Upper lobe of left lung (tissue), 6 donors: Measurements from ENCODE around the gene IL4. TPM values are rescaled to one million over a fixed set of nuclear protein-coding genes. Genes with fewer than 3 reads are reported as not detected.

ENCODE experiments used
- ATAC-seq, 2 donors: fragments of 200-7000 bp; cut with Tn5 transposase; one replicate each; pipeline ENCODE4 v1.9.1; 2022; ENCODE audit warnings: mild to moderate bottlenecking in 2 of 2, moderate library complexity in 2 of 2; ENCODE audit not compliant: low FRiP score in 2 of 2
- DNase-seq, 2 donors: peaks; one replicate each; pipeline ENCODE4 v3.0.0-alpha.2; 2019 to 2020
- H3K27ac ChIP-seq, 4 donors: fragments of 200-600 bp; sonication (generic); one replicate each; pipeline ENCODE4 v1.5.1; 2016 to 2019
- H3K27me3 ChIP-seq, 4 donors: fragments of 200-600 bp; sonication (generic); one replicate each; pipeline ENCODE4 v1.5.1; 2017 to 2019
- H3K36me3 ChIP-seq, 4 donors: fragments of 200-600 bp; sonication (generic); one replicate each; pipeline ENCODE4 v1.5.1; 2016 to 2019
- H3K4me1 ChIP-seq, 4 donors: fragments of 200-600 bp; sonication (generic); one replicate each; pipeline ENCODE4 v1.5.1; 2018 to 2019
- H3K4me3 ChIP-seq, 4 donors: fragments of 200-600 bp; sonication (generic); one replicate each; pipeline ENCODE4 v1.5.1; 2017 to 2019; ENCODE audit warnings: mild to moderate bottlenecking in 2 of 4, moderate library complexity in 1 of 4
- H3K9me3 ChIP-seq, 4 donors: fragments of 200-600 bp; sonication (generic); one replicate each; pipeline ENCODE4 v1.5.1; 2018 to 2019
- CTCF ChIP-seq, 6 experiments: fragments of 450-650 bp in 4 of 6; fragments of 200-600 bp in 2 of 6; sonication (generic) in 2 of 6; IDR thresholded peaks; one replicate each; pipeline ENCODE4 v1.5.1; 2016 to 2019; ENCODE audit warnings: antibody characterized with exemption in 6 of 6
- EP300 ChIP-seq, 4 donors: sonication (generic); formaldehyde crosslinking; IDR thresholded peaks; one replicate each; pipeline ENCODE4 v1.5.1; 2017; ENCODE audit warnings: antibody characterized with exemption in 4 of 4, control low read depth in 2 of 4
- POLR2A ChIP-seq, 4 donors: fragments of 450-650 bp; IDR thresholded peaks; one replicate each; pipeline ENCODE4 v1.5.1; 2016 to 2017; ENCODE audit warnings: antibody characterized with exemption in 4 of 4, mild to moderate bottlenecking in 2 of 4
- POLR2AphosphoS5 ChIP-seq, 2 donors: sonication (generic); formaldehyde crosslinking; IDR thresholded peaks; one replicate each; pipeline ENCODE4 v1.5.1; 2017; ENCODE audit warnings: antibody characterized with exemption in 2 of 2
- WGBS, 2 donors: methylation state at CpG; one replicate each; pipeline ENCODE4 v1.1.5; 2017 to 2018; 5-methylcytosine and 5-hydroxymethylcytosine counted together
- total RNA-seq, 6 donors: library from RNA; depleted of rRNA in 4 of 6; stranded (reverse); fragments of >200 nt in 4 of 6; gene quantifications; one replicate each; pipeline versions ENCODE4 v1.1.0 to v1.2.1, GENCODE V29; 2016 to 2021
- donor health status: DM: no; HTN: no; CAD: no; lungs with moderate emphysema.
- donor health status: DM: no; HTN: yes; CAD: no; lungs with severe emphysema.

Gene IL4
- total RNA-seq, 6 donors from 2014 or later = not detected

- no peaks in the 10 kb centered on the region for H3K36me3 ChIP-seq
- H3K9me3 ChIP-seq = no peaks in the 10 kb centered on the region
- 92 to 95% methylated on average over 11 to 14 of the region's 14 CpGs for WGBS, 2 donors
- no peak for ATAC-seq
- no peaks in the 10 kb centered on the region for H3K27me3 ChIP-seq
- TF ChIP-seq POLR2A (IDR thresholded peaks at IDR 0.05) = no peak
- no peak for DNase-seq
- no peaks in the 10 kb centered on the region for H3K4me1 ChIP-seq
- no peak overlapping the region for H3K4me3 ChIP-seq
- no peak overlapping the region for H3K27ac ChIP-seq
Observed at GRCh38 chr5:132668706-132669454, 4.9 kb upstream of the IL4 start.

GRCh38 chr5:132669455-132669820, 4.4 kb upstream of the IL4 start:
- no peak overlapping the region for H3K4me3 ChIP-seq
- ATAC-seq = no peak
- no peak for DNase-seq
- 87 to 88% methylated on average over 7 of the region's 7 CpGs for WGBS, 2 donors
- no peaks in the 10 kb centered on the region for H3K27me3 ChIP-seq
- no peaks in the 10 kb centered on the region for H3K9me3 ChIP-seq
- no peaks in the 10 kb centered on the region for H3K4me1 ChIP-seq
- H3K36me3 ChIP-seq = no peaks in the 10 kb centered on the region
- no peak overlapping the region for H3K27ac ChIP-seq
- no peak for TF ChIP-seq CTCF (IDR thresholded peaks at IDR 0.05)
- no peak for TF ChIP-seq EP300 (IDR thresholded peaks at IDR 0.05)
- no peak for TF ChIP-seq POLR2A (IDR thresholded peaks at IDR 0.05)
- TF ChIP-seq POLR2AphosphoS5 (IDR thresholded peaks at IDR 0.05) = no peak

- no peak overlapping the region for H3K4me3 ChIP-seq
- no peaks in the 10 kb centered on the region for H3K27me3 ChIP-seq
- ATAC-seq (no peak), DNase-seq (no peak)
- no peak overlapping the region for H3K27ac ChIP-seq
- 90 to 92% methylated on average over 10 to 16 of the region's 16 CpGs for WGBS, 2 donors
- TF ChIP-seq EP300 (IDR thresholded peaks at IDR 0.05) = no peak
- no peak for TF ChIP-seq CTCF (IDR thresholded peaks at IDR 0.05)
- no peak for TF ChIP-seq POLR2A (IDR thresholded peaks at IDR 0.05)
- no peak for TF ChIP-seq POLR2AphosphoS5 (IDR thresholded peaks at IDR 0.05)
- peaks cover 0 to 6% (median 5%) of the 10 kb centered on the region in 4 donors for H3K4me1 ChIP-seq
- H3K9me3 ChIP-seq = no peaks in the 10 kb centered on the region
- no peaks in the 10 kb centered on the region for H3K36me3 ChIP-seq
Observed at GRCh38 chr5:132669966-132670882, 3.6 kb upstream of the IL4 start.

DNA sequence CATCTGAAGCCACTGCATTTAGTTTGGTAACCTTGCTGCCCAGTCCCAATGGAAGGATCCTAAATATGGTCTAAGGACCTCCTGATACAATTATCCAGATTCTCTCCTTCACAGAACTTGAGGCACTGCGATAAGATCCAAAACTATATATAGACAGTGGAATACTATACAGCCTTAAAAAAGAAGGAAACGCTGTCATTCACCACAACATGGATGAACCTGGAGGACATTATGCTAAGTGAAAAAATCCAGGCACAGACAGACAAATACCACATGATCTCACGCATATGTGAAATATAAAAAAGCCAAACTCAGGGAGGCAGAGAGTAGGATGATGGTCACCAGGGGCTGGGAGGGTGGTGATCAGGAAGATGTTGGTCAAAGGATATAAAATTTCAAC, 2.8 kb upstream of the IL4 start:
- no peaks in the 10 kb centered on the region for H3K36me3 ChIP-seq
- TF ChIP-seq CTCF (IDR thresholded peaks at IDR 0.05) (no peak), POLR2AphosphoS5 (IDR thresholded peaks at IDR 0.05) (no peak), POLR2A (IDR thresholded peaks at IDR 0.05) (no peak)
- H3K27ac ChIP-seq = no peak overlapping the region
- no peaks in the 10 kb centered on the region for H3K27me3 ChIP-seq
- ATAC-seq (no peak), DNase-seq (no peak)
- no peak overlapping the region for H3K4me3 ChIP-seq
- no peaks in the 10 kb centered on the region for H3K9me3 ChIP-seq
- WGBS, 2 donors = 95 to 100% methylated on average over 3 of the region's 3 CpGs
- H3K4me1 ChIP-seq = peaks cover 0 to 6% (median 5%) of the 10 kb centered on the region in 4 donors

DNA sequence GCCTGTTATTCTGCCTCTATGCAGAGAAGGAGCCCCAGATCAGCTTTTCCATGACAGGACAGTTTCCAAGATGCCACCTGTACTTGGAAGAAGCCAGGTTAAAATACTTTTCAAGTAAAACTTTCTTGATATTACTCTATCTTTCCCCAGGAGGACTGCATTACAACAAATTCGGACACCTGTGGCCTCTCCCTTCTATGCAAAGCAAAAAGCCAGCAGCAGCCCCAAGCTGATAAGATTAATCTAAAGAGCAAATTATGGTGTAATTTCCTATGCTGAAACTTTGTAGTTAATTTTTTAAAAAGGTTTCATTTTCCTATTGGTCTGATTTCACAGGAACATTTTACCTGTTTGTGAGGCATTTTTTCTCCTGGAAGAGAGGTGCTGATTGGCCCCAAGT, 301 bp upstream of the IL4 start:
- DNase-seq = no peak
- Histone ChIP-seq H3K36me3 (no peaks in the 10 kb centered on the region), H3K27me3 (no peaks in the 10 kb centered on the region), H3K4me1 (peaks cover 4 to 11% (median 6%) of the 10 kb centered on the region in 4 donors), H3K9me3 (no peaks in the 10 kb centered on the region), H3K4me3 (no peak overlapping the region), H3K27ac (no peak overlapping the region)
- ATAC-seq = no peak
- WGBS, 2 donors = 78 to 96% methylated on average over 1 of the region's 1 CpG
- TF ChIP-seq POLR2A (IDR thresholded peaks at IDR 0.05) (no peak), POLR2AphosphoS5 (IDR thresholded peaks at IDR 0.05) (no peak), EP300 (IDR thresholded peaks at IDR 0.05) (no peak), CTCF (IDR thresholded peaks at IDR 0.05) (no peak)
